AG04450 (cell line): ENCODE measurements around the gene TGIF1. TPM values are rescaled to one million over a fixed set of nuclear protein-coding genes. Genes with fewer than 3 reads are reported as not detected.
A peak's percentile ranks its signal among the peaks of the same experiment; 100 is the strongest.

ENCODE experiments used
- CTCF ChIA-PET: fragments of 300-600, 350-600 bp; formaldehyde crosslinking; extraction: SDS; loops from one replicate; lab custom pipeline; 2022; ENCODE audit warnings: antibody characterized with exemption, inconsistent platforms; lab: Charles Lee
- POLR2A ChIA-PET: fragments of 350-600 bp; formaldehyde crosslinking; extraction: SDS; loops from one replicate; lab custom pipeline; 2021; ENCODE audit warnings: antibody characterized with exemption, inconsistent platforms; lab: Yijun Ruan, JAX
- DNase-seq: peaks from one replicate; pipeline ENCODE4 v3.0.0-alpha.2; 2011; ENCODE audit warnings: low read depth, low spot score
- H3K27ac ChIP-seq: one replicate; pipeline ENCODE4 v1.5.1; 2012; ENCODE audit warnings: low read depth, low read length, control low read depth
- H3K27me3 ChIP-seq: one replicate; pipeline ENCODE4 v1.6.0; 2012; ENCODE audit warnings: low read length; ENCODE audit not compliant: control insufficient read depth, insufficient read depth
- H3K4me3 ChIP-seq: 2 replicates; pipeline ENCODE4 v1.5.1; 2011; ENCODE audit warnings: mild to moderate bottlenecking, low read depth, low read length, control low read depth
- H3K9me3 ChIP-seq: 2 replicates; pipeline ENCODE4 v1.5.1; 2012; ENCODE audit warnings: low read length; ENCODE audit not compliant: control insufficient read depth, insufficient read depth
- CTCF ChIP-seq: IDR thresholded peaks from 2 replicates; pipeline ENCODE4 v1.5.1; 2011; ENCODE audit warnings: low read depth, low read length, control low read depth, inconsistent platforms
- polyA plus RNA-seq: library from polyadenylated mRNA; depleted of rRNA; stranded (reverse); fragments of >200 nt; gene quantifications from 2 replicates; pipeline ENCODE4 v1.2.3, GENCODE V29; 2011

Gene TGIF1
- polyA plus RNA-seq, 1 experiment = 60.6 TPM

- TF ChIP-seq CTCF = no peak
- DNase-seq = no peak
- CTCF ChIA-PET = interaction anchor here (0.6 to 6.8 kb wide), 33 partner anchors 7 to 543 kb away, joined by 3 to 69 read pairs (median 4); no protein-coding TSS in a partner anchor
- POLR2A ChIA-PET = interaction anchor here (1.0 to 3.7 kb wide), 2 partner anchors 16 to 148 kb away, joined by 3 to 29 read pairs; no protein-coding TSS in a partner anchor
- Histone ChIP-seq H3K9me3 (peaks cover 7% of the 10 kb centered on the region; the same call in 1 of the 2 replicates), H3K27ac (no peak overlapping the region), H3K27me3 (no peaks in the 10 kb centered on the region), H3K4me3 (peak overlapping the region; percentile 53)
These were observed 5.2 kb downstream of the TGIF1 start for GRCh38 chr18:3455090-3455635.

GRCh38 chr18:3455907-3456685 lies 6.1 kb downstream of the TGIF1 start:
- Histone ChIP-seq H3K27ac (no peak overlapping the region), H3K4me3 (peak overlapping the region; percentile 53), H3K9me3 (peaks cover 10% of the 10 kb centered on the region; the same call in 1 of the 2 replicates), H3K27me3 (no peaks in the 10 kb centered on the region)
- no peak for DNase-seq
- ChIA-PET CTCF (interaction anchor here (0.5 to 6.8 kb wide), 12 partner anchors 9 to 414 kb away, joined by 3 to 69 read pairs (median 8); no protein-coding TSS in a partner anchor), POLR2A (no interaction called here)
- TF ChIP-seq CTCF = no peak

GRCh38 chr18:3456686-3457069 lies 6.7 kb downstream of the TGIF1 start:
- no peaks in the 10 kb centered on the region for H3K27me3 ChIP-seq
- DNase-seq = no peak
- ChIA-PET CTCF (interaction anchor here (0.5 to 6.8 kb wide), 5 partner anchors 8 to 210 kb away, joined by 3 to 69 read pairs (median 4); no protein-coding TSS in a partner anchor), POLR2A (no interaction called here)
- no peak overlapping the region for H3K27ac ChIP-seq
- TF ChIP-seq CTCF = no peak
- no peak overlapping the region for H3K4me3 ChIP-seq
- peaks cover 8% of the 10 kb centered on the region; the same call in 1 of the 2 replicates for H3K9me3 ChIP-seq

- no peak overlapping the region for H3K27ac ChIP-seq
- H3K4me3 ChIP-seq = no peak overlapping the region
- DNase-seq = no peak
- no peaks in the 10 kb centered on the region for H3K27me3 ChIP-seq
- peaks cover 6% of the 10 kb centered on the region for H3K9me3 ChIP-seq
- ChIA-PET CTCF (interaction anchor here (0.6 to 6.8 kb wide), 5 partner anchors 8 to 209 kb away, joined by 3 to 69 read pairs (median 4); no protein-coding TSS in a partner anchor), POLR2A (interaction anchor here (1.4 kb wide), 1 partner anchor 137 kb away, joined by 4 read pairs; no protein-coding TSS in a partner anchor)
- TF ChIP-seq CTCF = no peak
These were observed 7.3 kb downstream of the TGIF1 start for GRCh38 chr18:3457261-3457724.
